GM18907 (cell line): ENCODE data around the gene CEP170.
"Not testable (repeated sequence)": the region's sequence is repeated elsewhere in the genome, so short reads cannot be mapped to it uniquely, and the experiment has no call there.

Experiments used
- ATAC-seq: cut with Tn5 transposase; IDR thresholded peaks from one replicate; pipeline ENCODE4 v1.9.1; 2021; ENCODE audit warnings: mild to moderate bottlenecking, moderate library complexity; ENCODE audit not compliant: unreplicated experiment

CEP170 gene

DNA sequence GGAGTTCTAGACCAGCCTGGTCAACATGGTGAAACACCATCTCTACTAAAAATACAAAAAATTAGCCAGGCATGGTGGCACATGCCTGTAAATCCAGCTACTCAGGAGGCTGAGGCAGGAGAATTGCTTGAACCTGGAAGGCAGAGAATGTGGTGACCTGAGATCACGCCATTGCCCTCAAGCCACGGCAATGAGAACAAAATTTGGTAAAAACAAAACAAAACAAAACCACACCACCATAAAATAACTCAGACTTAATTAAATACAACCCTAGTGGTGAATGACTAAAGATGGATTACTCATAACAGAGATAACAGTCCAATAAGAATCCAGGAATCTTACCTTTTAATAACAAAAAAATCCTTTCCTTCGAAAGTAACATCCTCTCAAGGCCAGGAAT lies 167.7 kb downstream of the CEP170 start:
- ATAC-seq: not testable (repeated sequence)
